A549 (cell line): ENCODE measurements around the gene KCNF1. TPM values are rescaled to one million over a fixed set of nuclear protein-coding genes. Genes with fewer than 3 reads are reported as not detected.
A peak's percentile ranks its signal among the peaks of the same experiment; 100 is the strongest.

Experiments used
- ATAC-seq, 2 experiments: fragments of 200-7000 bp in 1 of 2; fragments of >200 bp in 1 of 2; cut with Nextera tagmentation in 1 of 2; cut with Tn5 transposase in 1 of 2; 3 replicates each; pipeline versions ENCODE4 v1.8.0 to v1.9.1; 2018 to 2020; ENCODE audit warnings: mild to moderate bottlenecking in 1 of 2, moderate library complexity in 1 of 2
- CTCF ChIA-PET: fragments of 300-600 bp; sonication (Branson Sonifier 250); formaldehyde crosslinking; extraction: SDS; loops from one replicate; lab custom pipeline; 2021; ENCODE audit warnings: antibody characterized with exemption, inconsistent platforms; lab: Yijun Ruan, JAX
- POLR2A ChIA-PET: fragments of 350-600 bp; formaldehyde crosslinking; extraction: SDS; loops from one replicate; lab custom pipeline; 2021; ENCODE audit warnings: antibody characterized with exemption, inconsistent platforms; lab: Yijun Ruan, JAX
- DNase-seq, 2 experiments: peaks; one replicate each; pipeline versions ENCODE4 v3.0.0 to v3.0.0-alpha.2; 2011 to 2016; ENCODE audit warnings: low read depth in 1 of 2, low spot score in 1 of 2
- FAIRE-seq: peaks from 2 replicates; lab custom pipeline; 2011; peaks lifted over from hg19 to GRCh38; lab: Jason Lieb, UNC
- H3K27ac ChIP-seq, 2 experiments: fragments of >200 bp; sonication (Bioruptor Twin); formaldehyde crosslinking; 3 replicates each; pipeline ENCODE4 v1.5.1; 2016 to 2017
- H3K4me1 ChIP-seq: fragments of >200 bp; sonication (Bioruptor Twin); formaldehyde crosslinking; 3 replicates; pipeline ENCODE4 v1.6.1; 2016
- H3K4me2 ChIP-seq: fragments of >200 bp; sonication (Bioruptor Twin); formaldehyde crosslinking; 3 replicates; pipeline ENCODE4 v1.6.1; 2016
- H3K4me3 ChIP-seq: fragments of >200 bp; sonication (Bioruptor Twin); formaldehyde crosslinking; 3 replicates; pipeline ENCODE4 v1.5.1; 2016
- H3K9me3 ChIP-seq: fragments of >200 bp; sonication (Bioruptor Twin); formaldehyde crosslinking; 3 replicates; pipeline ENCODE4 v1.6.1; 2016
- BHLHE40 ChIP-seq: IDR thresholded peaks from 2 replicates; pipeline ENCODE4 v1.6.1; 2012; ENCODE audit warnings: low read depth, low read length, inconsistent platforms
- CBX2 ChIP-seq: fragments of 200-600 bp; sonication (generic); IDR thresholded peaks from 2 replicates; pipeline ENCODE4 v1.6.1; 2016; ENCODE audit warnings: low read depth, mild to moderate bottlenecking, borderline replicate concordance
- CBX8 ChIP-seq: fragments of 200-600 bp; sonication (generic); IDR thresholded peaks from 2 replicates; pipeline ENCODE4 v1.6.1; 2016
- CHD4 ChIP-seq: fragments of 200-600 bp; sonication (generic); IDR thresholded peaks from 2 replicates; pipeline ENCODE4 v1.6.1; 2016; ENCODE audit warnings: antibody characterized with exemption, mild to moderate bottlenecking, borderline replicate concordance
- FOSB ChIP-seq: fragments of 250-450 bp; sonication (Bioruptor Pico); IDR thresholded peaks from 2 replicates; pipeline ENCODE4 v1.5.0; 2020; ENCODE audit warnings: mild to moderate bottlenecking, moderate library complexity
- HDAC2 ChIP-seq: fragments of 200-600 bp; sonication (generic); IDR thresholded peaks from 2 replicates; pipeline ENCODE4 v1.6.1; 2016
- JUN ChIP-seq, 2 experiments: fragments of >200 bp; sonication (Bioruptor Twin); formaldehyde crosslinking; IDR thresholded peaks; 2 replicates in 1 of 2; 3 replicates in 1 of 2; pipeline ENCODE4 v1.6.1; 2016 to 2017
- KDM1A ChIP-seq: fragments of 200-600 bp; sonication (generic); IDR thresholded peaks from 2 replicates; pipeline ENCODE4 v1.6.1; 2016; ENCODE audit warnings: low read depth, mild to moderate bottlenecking
- MAFK ChIP-seq: fragments of 450-650 bp; IDR thresholded peaks from 2 replicates; pipeline ENCODE4 v1.6.1; 2014; ENCODE audit not compliant: partially characterized antibody
- NFE2L2 ChIP-seq: fragments of 150-350 bp; conservative IDR thresholded peaks from 2 replicates; pipeline ENCODE4 v1.6.1; 2014; ENCODE audit warnings: low read length
- NR3C1 ChIP-seq: fragments of >200 bp; sonication (Bioruptor Twin); formaldehyde crosslinking; IDR thresholded peaks from 3 replicates; pipeline ENCODE4 v1.6.1; 2017
- PHF8 ChIP-seq: fragments of 200-600 bp; sonication (generic); IDR thresholded peaks from 2 replicates; pipeline ENCODE4 v1.6.1; 2016; ENCODE audit warnings: low read depth, mild to moderate bottlenecking, antibody characterized with exemption, moderate library complexity, borderline replicate concordance
- POLR2A ChIP-seq: IDR thresholded peaks from 2 replicates; pipeline ENCODE4 v1.6.1; 2012; ENCODE audit warnings: mild to moderate bottlenecking, low read length
- RARB ChIP-seq: fragments of 250-450 bp; sonication (Bioruptor Pico); IDR thresholded peaks from 2 replicates; pipeline ENCODE4 v1.8.0; 2021; ENCODE audit warnings: mild to moderate bottlenecking, moderate library complexity
- RFX5 ChIP-seq: fragments of 450-650 bp; IDR thresholded peaks from 2 replicates; pipeline ENCODE4 v1.7.1; 2014; ENCODE audit warnings: antibody characterized with exemption, mild to moderate bottlenecking, moderate library complexity
- SREBF2 ChIP-seq: fragments of 450-650 bp; IDR thresholded peaks from 2 replicates; pipeline ENCODE4 v1.6.1; 2014; ENCODE audit warnings: mild to moderate bottlenecking, moderate library complexity
- TFCP2L1 ChIP-seq: fragments of 250-450 bp; sonication (Bioruptor Pico); IDR thresholded peaks from 2 replicates; pipeline ENCODE4 v1.5.0; 2021; ENCODE audit warnings: mild to moderate bottlenecking
- TP53 ChIP-seq: fragments of 250-450 bp; sonication (Bioruptor Pico); IDR thresholded peaks from 2 replicates; pipeline ENCODE4 v1.5.0; 2021; ENCODE audit warnings: mild to moderate bottlenecking, moderate library complexity
- WGBS: methylation state at CpG from one replicate; pipeline ENCODE4 v1.1.6; 2017; ENCODE audit errors: missing lambda C conversion rate; 5-methylcytosine and 5-hydroxymethylcytosine counted together
- polyA plus RNA-seq, 4 experiments: library from polyadenylated mRNA; depleted of rRNA in 3 of 4; stranded (reverse); fragments of >200 nt; fragmentation: RNase III in 1 of 4; extraction: RNeasy Plus Mini Kit Qiagen cat#74134 plus additional on column Dnase treatment in 1 of 4; gene quantifications; 2 replicates in 3 of 4; 3 replicates in 1 of 4; pipeline ENCODE4 v1.2.3, GENCODE V29; 2011 to 2017
- TF ChIP-seq, protein P1 (sequence below): fragments of >200 bp; sonication (Bioruptor Twin); formaldehyde crosslinking; IDR thresholded peaks from 3 replicates; pipeline ENCODE4 v1.6.1; 2016
- TF ChIP-seq, protein P2 (sequence below): fragments of >200 bp; sonication (Bioruptor Twin); formaldehyde crosslinking; IDR thresholded peaks from 2 replicates; pipeline ENCODE4 v1.6.1; 2016
- TF ChIP-seq, protein P3 (sequence below): fragments of 250-450 bp; sonication (Bioruptor Pico); IDR thresholded peaks from 2 replicates; pipeline ENCODE4 v1.5.0; 2020; ENCODE audit warnings: low read depth, mild to moderate bottlenecking, moderate library complexity

The KCNF1 gene
- polyA plus RNA-seq, 2 of the 4 experiments (the other 2 are of a cell fraction): 3.7 to 4.4 TPM

DNA sequence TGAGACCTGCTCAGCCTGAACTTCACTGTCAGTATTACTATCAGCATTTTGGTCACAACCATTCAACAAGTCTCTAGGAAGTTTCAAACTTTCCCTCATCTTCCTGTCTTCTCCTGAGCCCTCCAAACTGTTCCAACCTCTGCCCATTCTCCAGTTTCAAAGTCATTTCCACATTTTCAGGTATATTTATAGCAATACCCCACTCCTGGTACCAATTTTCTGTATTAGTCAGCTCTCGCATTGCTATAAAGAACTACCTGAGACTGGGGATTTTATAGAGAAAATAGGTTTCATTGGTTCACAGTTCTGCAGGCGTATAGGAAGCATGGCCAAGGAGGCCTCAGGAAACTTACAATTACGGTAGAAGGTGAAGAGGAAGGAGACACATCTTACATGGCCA is 27.3 kb downstream of the KCNF1 start:
- FAIRE-seq (no peak), ATAC-seq (no peak), DNase-seq (no peak)
- peaks cover 33% of the 10 kb centered on the region for H3K4me1 ChIP-seq
- 90% methylated on average over 3 of the region's 3 CpGs for WGBS
- H3K4me3 ChIP-seq: no peak overlapping the region
- TF ChIP-seq PHF8 (no peak), CHD4 (0 out of 2 replicates have a peak, but pooled peaks have one; percentile 45), NFE2L2 (no peak), POLR2A (no peak), RFX5 (no peak), KDM1A (peak; percentile 51; the same call in 1 of the 2 replicates), MAFK (no peak)
- H3K4me2 ChIP-seq: no peak overlapping the region
- H3K27ac ChIP-seq: no peak overlapping the region
- CTCF ChIA-PET: interaction anchor here (1.1 kb wide), 1 partner anchor 185 kb away, joined by 3 read pairs; no protein-coding TSS in a partner anchor
- POLR2A ChIA-PET: no interaction called here
- H3K9me3 ChIP-seq: peaks cover 29% of the 10 kb centered on the region

DNA sequence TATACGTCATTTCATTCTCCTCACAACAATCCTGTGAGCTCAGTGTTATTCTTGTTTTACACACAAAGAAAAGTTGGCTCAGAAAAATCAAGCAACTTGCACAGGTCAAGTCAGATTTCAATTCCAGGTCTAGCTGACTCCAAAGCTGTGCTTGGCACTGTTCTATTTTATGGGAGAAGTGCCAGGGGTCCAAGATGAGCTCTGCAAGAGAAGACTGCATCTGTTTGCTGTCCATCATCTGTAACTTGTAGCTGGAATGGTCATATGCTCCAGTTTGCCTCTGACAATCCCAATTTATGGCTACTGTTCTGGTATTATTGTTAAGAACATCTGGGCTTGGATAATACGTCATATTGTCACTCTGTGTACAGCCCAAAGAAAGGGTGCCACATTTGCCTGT is 28.9 kb downstream of the KCNF1 start:
- peak overlapping the region in 1 of 2 experiments; percentile 42; a peak in 2 of 6 replicates for H3K27ac ChIP-seq
- no peak for FAIRE-seq
- peaks cover 18% of the 10 kb centered on the region for H3K4me1 ChIP-seq
- TF ChIP-seq, protein P1, sequence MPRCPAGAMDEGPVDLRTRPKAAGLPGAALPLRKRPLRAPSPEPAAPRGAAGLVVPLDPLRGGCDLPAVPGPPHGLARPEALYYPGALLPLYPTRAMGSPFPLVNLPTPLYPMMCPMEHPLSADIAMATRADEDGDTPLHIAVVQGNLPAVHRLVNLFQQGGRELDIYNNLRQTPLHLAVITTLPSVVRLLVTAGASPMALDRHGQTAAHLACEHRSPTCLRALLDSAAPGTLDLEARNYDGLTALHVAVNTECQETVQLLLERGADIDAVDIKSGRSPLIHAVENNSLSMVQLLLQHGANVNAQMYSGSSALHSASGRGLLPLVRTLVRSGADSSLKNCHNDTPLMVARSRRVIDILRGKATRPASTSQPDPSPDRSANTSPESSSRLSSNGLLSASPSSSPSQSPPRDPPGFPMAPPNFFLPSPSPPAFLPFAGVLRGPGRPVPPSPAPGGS: no peak
- TF ChIP-seq TFCP2L1 (no peak), PHF8 (no peak), NFE2L2 (no peak), SREBF2 (no peak), CBX2 (no peak), CBX8 (no peak), NR3C1 (no peak), RARB (CRISPR knock-in tag) (no peak), TP53 (CRISPR knock-in tag) (no peak), KDM1A (no peak), HDAC2 (no peak), FOSB (CRISPR knock-in tag) (no peak)
- TF ChIP-seq, protein P2, sequence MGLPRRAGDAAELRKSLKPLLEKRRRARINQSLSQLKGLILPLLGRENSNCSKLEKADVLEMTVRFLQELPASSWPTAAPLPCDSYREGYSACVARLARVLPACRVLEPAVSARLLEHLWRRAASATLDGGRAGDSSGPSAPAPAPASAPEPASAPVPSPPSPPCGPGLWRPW: no peak
- TF ChIP-seq, protein P3, sequence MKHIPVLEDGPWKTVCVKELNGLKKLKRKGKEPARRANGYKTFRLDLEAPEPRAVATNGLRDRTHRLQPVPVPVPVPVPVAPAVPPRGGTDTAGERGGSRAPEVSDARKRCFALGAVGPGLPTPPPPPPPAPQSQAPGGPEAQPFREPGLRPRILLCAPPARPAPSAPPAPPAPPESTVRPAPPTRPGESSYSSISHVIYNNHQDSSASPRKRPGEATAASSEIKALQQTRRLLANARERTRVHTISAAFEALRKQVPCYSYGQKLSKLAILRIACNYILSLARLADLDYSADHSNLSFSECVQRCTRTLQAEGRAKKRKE (CRISPR knock-in tag): no peak
- DNase-seq: no peak
- no peak overlapping the region for H3K4me2 ChIP-seq
- H3K9me3 ChIP-seq: peaks cover 29% of the 10 kb centered on the region
- ATAC-seq: no peak
- POLR2A ChIA-PET: no interaction called here
- WGBS: 91% methylated on average over 2 of the region's 2 CpGs
- CTCF ChIA-PET: interaction anchor here (0.6 to 1.4 kb wide), 3 partner anchors 83 to 184 kb away, joined by 3 to 4 read pairs (median 4); no protein-coding TSS in a partner anchor
- H3K4me3 ChIP-seq: no peak overlapping the region

DNA sequence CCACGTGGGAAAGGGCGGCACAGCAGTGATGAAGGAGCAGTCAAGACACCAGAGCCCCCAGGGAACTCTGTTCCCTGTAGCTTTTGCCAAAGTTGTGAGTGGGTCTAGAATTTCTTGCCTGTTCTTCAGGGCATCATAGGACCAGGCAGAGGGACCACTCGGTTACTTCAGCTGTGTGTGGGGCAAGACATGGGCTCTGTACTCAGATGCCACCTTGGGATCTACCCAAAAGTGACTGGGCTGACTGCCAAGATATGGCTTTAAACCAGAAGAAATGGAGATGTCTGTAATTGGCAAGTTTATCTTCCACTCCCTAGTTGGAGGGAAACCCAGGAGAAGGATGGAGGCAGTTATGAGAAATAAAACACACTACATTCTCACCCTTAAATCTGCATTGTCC is 29.6 kb downstream of the KCNF1 start:
- no peak for TF ChIP-seq BHLHE40
- TF ChIP-seq JUN (IDR thresholded peaks at IDR 0.05): no peak
- FAIRE-seq: no peak
- Histone ChIP-seq H3K27ac (peak overlapping the region in 1 of 2 experiments; percentile 42; a peak in 3 of 6 replicates), H3K9me3 (peaks cover 29% of the 10 kb centered on the region), H3K4me3 (no peak overlapping the region), H3K4me1 (peaks cover 13% of the 10 kb centered on the region), H3K4me2 (no peak overlapping the region)
- no peak for ATAC-seq
- ChIA-PET CTCF (interaction anchor here (0.9 to 1.5 kb wide), 5 partner anchors 8 to 183 kb away, joined by 3 to 6 read pairs (median 3); partner anchors contain the start of gene KCNF1), POLR2A (interaction anchor here (0.6 kb wide), 1 partner anchor 40 kb away, joined by 6 read pairs; no protein-coding TSS in a partner anchor)
- WGBS: 79% methylated on average over 3 of the region's 3 CpGs
- DNase-seq: no peak
